ENCODE measurements around the gene SLC4A8.

DNA sequence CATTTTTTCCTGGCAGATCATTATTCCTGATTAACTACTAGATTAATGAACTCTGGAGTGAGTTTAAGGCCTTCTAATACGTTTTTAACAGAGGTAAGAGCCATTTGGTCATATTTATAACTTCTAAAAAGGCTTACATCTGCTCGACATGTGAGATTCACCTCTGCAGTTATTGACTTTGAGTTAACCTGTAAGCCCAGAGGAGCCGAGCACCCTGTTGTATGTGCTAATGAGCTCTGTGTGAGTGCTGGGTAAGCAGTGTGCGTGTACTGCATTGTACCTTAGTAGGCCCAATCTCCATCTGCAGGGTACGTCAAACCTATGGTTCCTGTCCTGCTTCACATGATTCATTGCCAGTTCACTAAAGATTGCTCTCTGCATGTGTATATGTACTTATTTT is 18.9 kb downstream of the SLC4A8 start:
- no peak for TF ChIP-seq ZNF70 (CRISPR knock-in tag; IDR thresholded peaks at IDR 0.05)
- TF ChIP-seq, protein P1, sequence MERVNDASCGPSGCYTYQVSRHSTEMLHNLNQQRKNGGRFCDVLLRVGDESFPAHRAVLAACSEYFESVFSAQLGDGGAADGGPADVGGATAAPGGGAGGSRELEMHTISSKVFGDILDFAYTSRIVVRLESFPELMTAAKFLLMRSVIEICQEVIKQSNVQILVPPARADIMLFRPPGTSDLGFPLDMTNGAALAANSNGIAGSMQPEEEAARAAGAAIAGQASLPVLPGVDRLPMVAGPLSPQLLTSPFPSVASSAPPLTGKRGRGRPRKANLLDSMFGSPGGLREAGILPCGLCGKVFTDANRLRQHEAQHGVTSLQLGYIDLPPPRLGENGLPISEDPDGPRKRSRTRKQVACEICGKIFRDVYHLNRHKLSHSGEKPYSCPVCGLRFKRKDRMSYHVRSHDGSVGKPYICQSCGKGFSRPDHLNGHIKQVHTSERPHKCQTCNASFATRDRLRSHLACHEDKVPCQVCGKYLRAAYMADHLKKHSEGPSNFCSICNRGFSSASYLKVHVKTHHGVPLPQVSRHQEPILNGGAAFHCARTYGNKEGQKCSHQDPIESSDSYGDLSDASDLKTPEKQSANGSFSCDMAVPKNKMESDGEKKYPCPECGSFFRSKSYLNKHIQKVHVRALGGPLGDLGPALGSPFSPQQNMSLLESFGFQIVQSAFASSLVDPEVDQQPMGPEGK (CRISPR knock-in tag; IDR thresholded peaks at IDR 0.05; ENCODE audit: borderline replicate concordance) = no peak
- TF ChIP-seq ARNTL (CRISPR knock-in tag; IDR thresholded peaks at IDR 0.05; ENCODE audit: borderline replicate concordance, low read depth) = no peak
- TF ChIP-seq, protein P2, sequence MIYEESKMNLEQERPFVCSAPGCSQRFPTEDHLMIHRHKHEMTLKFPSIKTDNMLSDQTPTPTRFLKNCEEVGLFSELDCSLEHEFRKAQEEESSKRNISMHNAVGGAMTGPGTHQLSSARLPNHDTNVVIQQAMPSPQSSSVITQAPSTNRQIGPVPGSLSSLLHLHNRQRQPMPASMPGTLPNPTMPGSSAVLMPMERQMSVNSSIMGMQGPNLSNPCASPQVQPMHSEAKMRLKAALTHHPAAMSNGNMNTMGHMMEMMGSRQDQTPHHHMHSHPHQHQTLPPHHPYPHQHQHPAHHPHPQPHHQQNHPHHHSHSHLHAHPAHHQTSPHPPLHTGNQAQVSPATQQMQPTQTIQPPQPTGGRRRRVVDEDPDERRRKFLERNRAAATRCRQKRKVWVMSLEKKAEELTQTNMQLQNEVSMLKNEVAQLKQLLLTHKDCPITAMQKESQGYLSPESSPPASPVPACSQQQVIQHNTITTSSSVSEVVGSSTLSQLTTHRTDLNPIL (CRISPR knock-in tag; IDR thresholded peaks at IDR 0.05; ENCODE audit: low read depth) = no peak
- no peak for TF ChIP-seq GLIS3 (CRISPR knock-in tag; IDR thresholded peaks at IDR 0.05)
- TF ChIP-seq CSDC2 (CRISPR knock-in tag; IDR thresholded peaks at IDR 0.05) = no peak
- no peak for TF ChIP-seq ESRRG (CRISPR knock-in tag; IDR thresholded peaks at IDR 0.05)
- no peak for TF ChIP-seq ZNF565 (CRISPR knock-in tag; conservative IDR thresholded peaks at IDR 0.05; ENCODE audit: low read depth)
- TF ChIP-seq ISL1 (CRISPR knock-in tag; IDR thresholded peaks at IDR 0.05) = no peak
- TF ChIP-seq ZFP3 (CRISPR knock-in tag; IDR thresholded peaks at IDR 0.05) = no peak
- no peak for TF ChIP-seq PPARA (CRISPR knock-in tag; IDR thresholded peaks at IDR 0.05; ENCODE audit: borderline replicate concordance)
- TF ChIP-seq TCF4 (CRISPR knock-in tag; IDR thresholded peaks at IDR 0.05; ENCODE audit: borderline replicate concordance) = no peak
